ENCODE results near the gene SPEF2. TPM values are rescaled to one million over a fixed set of nuclear protein-coding genes. Genes with fewer than 3 reads are reported as not detected.

SPEF2 gene
- total RNA-seq, 1 donor from 2014 or later, result 6.9 TPM

DNA sequence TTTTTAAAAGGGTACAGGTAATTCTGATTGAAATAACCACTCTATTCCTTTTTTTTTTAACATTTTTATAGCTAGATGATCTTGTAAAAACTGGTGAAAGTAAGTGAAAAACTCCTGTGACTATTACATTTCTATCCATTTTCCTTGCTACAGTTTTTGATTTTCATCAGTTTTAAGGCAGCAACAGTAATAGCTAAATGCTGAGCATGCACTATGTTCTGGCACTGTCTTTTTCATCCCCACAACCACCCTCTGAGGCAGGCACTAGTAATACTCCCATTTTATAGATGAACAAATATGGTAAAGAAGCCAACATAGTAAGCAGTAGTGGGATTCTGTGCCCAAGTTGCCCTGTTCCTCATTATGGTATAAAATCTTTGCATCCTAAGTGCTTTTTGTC, 126.0 kb downstream of the SPEF2 start:
- Mint-ChIP-seq H3K4me1 (peaks cover 4% of the 10 kb centered on the region), H3K4me3 (no peak overlapping the region), H3K27ac (ENCODE audit: unreplicated experiment) (no peak overlapping the region), H3K27me3 (ENCODE audit: low read depth) (no peaks in the 10 kb centered on the region), H3K9me3 (peaks cover 19% of the 10 kb centered on the region), H3K36me3 (ENCODE audit: low read depth) (peaks cover 6% of the 10 kb centered on the region)
- TF ChIP-seq, protein P1, sequence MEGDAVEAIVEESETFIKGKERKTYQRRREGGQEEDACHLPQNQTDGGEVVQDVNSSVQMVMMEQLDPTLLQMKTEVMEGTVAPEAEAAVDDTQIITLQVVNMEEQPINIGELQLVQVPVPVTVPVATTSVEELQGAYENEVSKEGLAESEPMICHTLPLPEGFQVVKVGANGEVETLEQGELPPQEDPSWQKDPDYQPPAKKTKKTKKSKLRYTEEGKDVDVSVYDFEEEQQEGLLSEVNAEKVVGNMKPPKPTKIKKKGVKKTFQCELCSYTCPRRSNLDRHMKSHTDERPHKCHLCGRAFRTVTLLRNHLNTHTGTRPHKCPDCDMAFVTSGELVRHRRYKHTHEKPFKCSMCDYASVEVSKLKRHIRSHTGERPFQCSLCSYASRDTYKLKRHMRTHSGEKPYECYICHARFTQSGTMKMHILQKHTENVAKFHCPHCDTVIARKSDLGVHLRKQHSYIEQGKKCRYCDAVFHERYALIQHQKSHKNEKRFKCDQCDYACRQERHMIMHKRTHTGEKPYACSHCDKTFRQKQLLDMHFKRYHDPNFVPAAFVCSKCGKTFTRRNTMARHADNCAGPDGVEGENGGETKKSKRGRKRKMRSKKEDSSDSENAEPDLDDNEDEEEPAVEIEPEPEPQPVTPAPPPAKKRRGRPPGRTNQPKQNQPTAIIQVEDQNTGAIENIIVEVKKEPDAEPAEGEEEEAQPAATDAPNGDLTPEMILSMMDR (conservative IDR thresholded peaks at IDR 0.05), result no peak
- no peak for DNase-seq (ENCODE audit: low read depth, low spot score)

DNA sequence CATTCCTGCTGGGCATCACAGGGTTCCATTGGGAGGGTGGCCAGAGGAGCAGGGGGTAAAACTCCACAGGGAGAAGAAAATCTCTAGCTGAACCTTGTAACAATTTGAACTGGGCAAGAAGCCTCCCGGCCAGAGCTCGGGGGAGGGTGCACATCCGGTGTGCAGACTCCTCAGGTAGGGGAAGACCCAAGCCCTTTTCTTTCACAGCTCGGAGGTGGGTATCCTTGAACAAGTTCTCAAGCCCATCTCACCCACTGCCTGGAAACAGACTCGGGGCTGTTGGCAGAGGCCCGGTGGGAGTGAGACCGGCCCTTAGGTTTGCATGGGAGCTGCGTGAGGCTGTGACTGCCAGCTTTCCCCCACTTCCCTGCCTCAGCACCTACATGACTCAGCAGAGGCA, 127.5 kb downstream of the SPEF2 start:
- Mint-ChIP-seq H3K4me3 (no peak overlapping the region), H3K9me3 (peaks cover 18% of the 10 kb centered on the region), H3K36me3 (ENCODE audit: low read depth) (peaks cover 7% of the 10 kb centered on the region), H3K27ac (ENCODE audit: unreplicated experiment) (no peak overlapping the region), H3K27me3 (ENCODE audit: low read depth) (peaks cover 3% of the 10 kb centered on the region), H3K4me1 (peaks cover 4% of the 10 kb centered on the region)
- TF ChIP-seq, protein P1 (conservative IDR thresholded peaks at IDR 0.05), result no peak
- no peak for DNase-seq (ENCODE audit: low read depth, low spot score)

DNA sequence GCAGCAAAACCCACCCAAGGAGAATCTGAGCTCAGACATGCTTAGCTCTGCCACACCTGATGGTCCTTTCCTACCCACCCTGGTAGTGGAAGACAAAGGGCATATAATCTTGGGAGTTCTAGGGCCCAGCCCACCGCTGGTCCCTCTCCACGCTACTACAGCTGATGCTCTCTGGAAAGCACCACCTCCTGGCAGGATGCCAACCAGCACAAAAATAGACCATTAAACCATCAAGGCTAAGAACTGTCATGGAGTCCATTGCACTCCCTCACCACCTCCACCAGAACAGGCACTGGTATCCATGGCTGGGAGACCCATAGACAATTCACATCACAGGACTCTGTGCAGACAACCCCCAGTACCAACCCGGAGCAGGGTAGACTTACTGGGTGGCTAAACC, 128.0 kb downstream of the SPEF2 start:
- Mint-ChIP-seq H3K4me3 (no peak overlapping the region), H3K9me3 (peaks cover 23% of the 10 kb centered on the region), H3K27me3 (ENCODE audit: low read depth) (peaks cover 3% of the 10 kb centered on the region), H3K36me3 (ENCODE audit: low read depth) (peaks cover 9% of the 10 kb centered on the region), H3K27ac (ENCODE audit: unreplicated experiment) (no peak overlapping the region), H3K4me1 (peaks cover 4% of the 10 kb centered on the region)
- no peak for DNase-seq (ENCODE audit: low read depth, low spot score)
- TF ChIP-seq, protein P1 (conservative IDR thresholded peaks at IDR 0.05), result no peak

DNA sequence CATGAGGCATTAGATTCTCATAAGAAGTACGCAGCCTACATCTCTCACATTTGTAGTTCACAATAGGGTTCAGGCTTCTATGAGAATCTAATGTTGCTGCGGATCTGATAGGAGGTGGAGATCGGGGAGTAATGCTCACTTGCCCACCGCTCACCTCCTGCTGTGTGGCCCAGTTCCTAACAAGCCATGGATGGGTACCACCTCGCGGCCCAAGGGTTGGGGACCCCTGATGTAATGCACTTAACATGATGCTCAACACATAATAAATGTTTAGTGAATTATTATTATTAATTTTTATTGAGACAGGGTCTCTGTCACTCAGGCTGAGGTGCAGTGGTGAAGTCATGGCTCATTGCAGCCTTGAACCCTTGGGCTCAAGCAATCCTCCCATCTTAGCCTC, 134.3 kb downstream of the SPEF2 start:
- no peak for DNase-seq (ENCODE audit: low read depth, low spot score)
- TF ChIP-seq, protein P1 (conservative IDR thresholded peaks at IDR 0.05), result no peak
- peaks cover 8% of the 10 kb centered on the region for H3K36me3 Mint-ChIP-seq (ENCODE audit: low read depth)
- no peak overlapping the region for H3K4me3 Mint-ChIP-seq
- H3K4me1 Mint-ChIP-seq, result peaks cover 21% of the 10 kb centered on the region
- no peak overlapping the region for H3K27ac Mint-ChIP-seq (ENCODE audit: unreplicated experiment)
- peaks cover 22% of the 10 kb centered on the region for H3K9me3 Mint-ChIP-seq
- peaks cover 3% of the 10 kb centered on the region for H3K27me3 Mint-ChIP-seq (ENCODE audit: low read depth)

DNA sequence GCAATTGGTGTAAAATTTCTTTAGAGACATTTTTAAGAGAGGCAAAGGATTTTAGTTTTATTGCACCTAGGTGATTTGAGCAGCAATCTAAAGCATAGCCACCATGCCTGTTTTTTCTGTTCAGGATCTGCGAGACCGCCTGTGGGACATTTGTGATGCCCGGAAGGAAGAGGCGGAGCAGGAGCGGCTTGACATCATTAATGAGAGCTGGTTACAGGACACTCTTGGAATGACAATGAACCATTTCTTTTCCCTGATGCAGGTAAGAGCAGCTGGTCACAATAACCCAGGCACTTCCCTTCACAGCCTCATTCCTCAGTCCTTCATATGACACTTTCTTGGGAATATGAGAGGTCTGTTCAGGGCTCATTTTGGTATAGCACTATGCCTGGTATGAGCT, 135.8 kb downstream of the SPEF2 start:
- H3K9me3 Mint-ChIP-seq, result peaks cover 11% of the 10 kb centered on the region
- peaks cover 3% of the 10 kb centered on the region for H3K27me3 Mint-ChIP-seq (ENCODE audit: low read depth)
- no peak overlapping the region for H3K4me3 Mint-ChIP-seq
- no peak overlapping the region for H3K27ac Mint-ChIP-seq (ENCODE audit: unreplicated experiment)
- peaks cover 21% of the 10 kb centered on the region for H3K4me1 Mint-ChIP-seq
- TF ChIP-seq, protein P1 (conservative IDR thresholded peaks at IDR 0.05), result no peak
- peaks cover 3% of the 10 kb centered on the region for H3K36me3 Mint-ChIP-seq (ENCODE audit: low read depth)
- no peak for DNase-seq (ENCODE audit: low read depth, low spot score)

DNA sequence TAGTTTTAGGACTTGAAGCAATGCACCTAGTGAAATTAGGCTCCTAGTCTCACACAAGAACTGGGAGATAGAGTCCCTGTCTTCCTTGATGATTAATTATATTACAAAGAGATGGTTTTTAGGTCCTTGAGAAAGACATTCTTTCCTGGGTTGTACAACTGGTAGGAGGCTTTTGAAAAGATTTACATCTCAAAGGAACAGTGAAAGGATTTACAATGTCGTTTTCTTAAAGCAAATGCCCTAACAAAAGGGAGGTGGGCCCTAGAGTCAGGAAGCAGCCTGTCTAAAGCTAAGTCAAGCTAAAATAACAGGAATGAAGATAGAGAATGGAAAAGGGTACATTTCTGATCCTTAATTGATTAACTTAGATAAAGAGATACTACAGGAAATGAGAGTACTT, 136.8 kb downstream of the SPEF2 start:
- Mint-ChIP-seq H3K9me3 (peaks cover 7% of the 10 kb centered on the region), H3K4me1 (peaks cover 21% of the 10 kb centered on the region), H3K27ac (ENCODE audit: unreplicated experiment) (no peak overlapping the region), H3K36me3 (ENCODE audit: low read depth) (peaks cover 3% of the 10 kb centered on the region), H3K27me3 (ENCODE audit: low read depth) (no peaks in the 10 kb centered on the region), H3K4me3 (no peak overlapping the region)
- TF ChIP-seq, protein P1 (conservative IDR thresholded peaks at IDR 0.05), result no peak
- no peak for DNase-seq (ENCODE audit: low read depth, low spot score)

Data from neural crest cell (in vitro differentiated cells).